Measurements from ENCODE around the gene FETUB.

- no peak for TF ChIP-seq CTCF (IDR thresholded peaks at IDR 0.05)
- TF ChIP-seq ZFX (IDR thresholded peaks at IDR 0.05; ENCODE audit: borderline replicate concordance), result no peak
Measured at GRCh38 chr3:186638259-186638658, 1.9 kb upstream of the FETUB start.
